A673 (cell line): Measurements from ENCODE around the gene SHISAL1. TPM values are rescaled to one million over a fixed set of nuclear protein-coding genes. Genes with fewer than 3 reads are reported as not detected.

ENCODE experiments used
- BruUV-seq: library from RNA; stranded (reverse); fragments of 400-500 nt; replicated peaks from 2 replicates; lab custom pipeline; 2021; lab: Mats Ljungman, UMichigan
- CTCF ChIA-PET: fragments of 300-600 bp; sonication (Branson Sonifier 250); formaldehyde crosslinking; loops from one replicate; lab custom pipeline; 2022; ENCODE audit warnings: antibody characterized with exemption; lab: Charles Lee
- POLR2A ChIA-PET: fragments of 300-600 bp; sonication (Branson Sonifier 250); formaldehyde crosslinking; loops from one replicate; lab custom pipeline; 2022; ENCODE audit warnings: antibody characterized with exemption; ENCODE audit not compliant: low non-redundant PET; lab: Charles Lee
- DNase-seq: peaks from one replicate; pipeline ENCODE4 v3.0.0-alpha.2; 2015; ENCODE audit warnings: low spot score
- H3K27ac ChIP-seq: fragments of 200-600 bp; sonication (generic); 2 replicates; pipeline ENCODE4 v1.5.1; 2016; ENCODE audit warnings: mixed run types, low read depth, mild to moderate bottlenecking, mixed read lengths, antibody characterized with exemption, low read length; ENCODE audit not compliant: poor library complexity, severe bottlenecking
- H3K27me3 ChIP-seq: fragments of 200-600 bp; sonication (generic); replicated peaks from 2 replicates; pipeline ENCODE4 v1.6.1; 2017; ENCODE audit warnings: mixed run types, low read depth, mild to moderate bottlenecking, mixed read lengths, antibody characterized with exemption, low read length; ENCODE audit not compliant: insufficient read depth, poor library complexity
- H3K36me3 ChIP-seq: fragments of 200-600 bp; sonication (generic); 2 replicates; pipeline ENCODE4 v1.6.1; 2016; ENCODE audit warnings: mixed run types, mild to moderate bottlenecking, mixed read lengths, antibody characterized with exemption, low read length; ENCODE audit not compliant: insufficient read depth, poor library complexity, severe bottlenecking
- H3K4me1 ChIP-seq: fragments of 200-600 bp; sonication (generic); 2 replicates; pipeline ENCODE4 v1.6.1; 2017; ENCODE audit warnings: mixed run types, mild to moderate bottlenecking, mixed read lengths, antibody characterized with exemption, low read length; ENCODE audit not compliant: insufficient read depth, poor library complexity, severe bottlenecking
- H3K4me3 ChIP-seq: fragments of 200-600 bp; sonication (generic); 2 replicates; pipeline ENCODE4 v1.5.1; 2016; ENCODE audit warnings: low read depth, mixed run types, mild to moderate bottlenecking, mixed read lengths, low read length; ENCODE audit not compliant: poor library complexity, severe bottlenecking
- H3K9me3 ChIP-seq: fragments of 200-600 bp; sonication (generic); 2 replicates; pipeline ENCODE4 v1.6.1; 2016; ENCODE audit warnings: mixed run types, low read depth, mild to moderate bottlenecking, mixed read lengths, antibody characterized with exemption, low read length; ENCODE audit not compliant: poor library complexity, severe bottlenecking
- CTCF ChIP-seq: fragments of 300-800, 200-600 bp; sonication (generic); conservative IDR thresholded peaks from 2 replicates; pipeline ENCODE4 v1.5.1; 2017; ENCODE audit warnings: low read depth, mild to moderate bottlenecking, antibody characterized with exemption, low read length, moderate library complexity, mixed read lengths
- EZH2 ChIP-seq: fragments of 200-600 bp; sonication (generic); IDR thresholded peaks from 2 replicates; pipeline ENCODE4 v1.6.1; 2017; ENCODE audit warnings: borderline replicate concordance, low read depth, mild to moderate bottlenecking, mixed read lengths, antibody characterized with exemption, low read length; ENCODE audit not compliant: poor library complexity, severe bottlenecking
- intact Hi-C: fragments of 100-400 bp; cut with micrococcal nuclease; formaldehyde crosslinking; loops from one replicate; pipeline ENCODE4 v1.10.0; 2022; ENCODE audit not compliant: unreplicated experiment
- total RNA-seq: library from RNA; stranded (reverse); gene quantifications from 2 replicates; pipeline ENCODE4 v1.2.3, GENCODE V29; 2021

The SHISAL1 gene
- total RNA-seq, 1 experiment from 2014 or later = 1.8 TPM

- no peaks in the 10 kb centered on the region for H3K36me3 ChIP-seq
- peak; percentile 29 for DNase-seq
- ChIA-PET CTCF (no interaction called here), POLR2A (no interaction called here)
- intact Hi-C loops = no loop called here
- H3K4me1 ChIP-seq = peaks cover 7% of the 10 kb centered on the region
- TF ChIP-seq EZH2 = no peak
- TF ChIP-seq CTCF = no peak
- no peaks in the 10 kb centered on the region for H3K9me3 ChIP-seq
- H3K27me3 ChIP-seq = no peaks in the 10 kb centered on the region
- no TSS peak for BruUV-seq
- no peak overlapping the region for H3K27ac ChIP-seq
- H3K4me3 ChIP-seq = no peak overlapping the region
Measured at GRCh38 chr22:44293876-44294275, 18.9 kb downstream of the SHISAL1 start.

- intact Hi-C loops = no loop called here
- BruUV-seq = no TSS peak
- DNase-seq = no peak
- Histone ChIP-seq H3K4me3 (no peak overlapping the region), H3K36me3 (no peaks in the 10 kb centered on the region), H3K27me3 (no peaks in the 10 kb centered on the region), H3K4me1 (peaks cover 7% of the 10 kb centered on the region), H3K27ac (no peak overlapping the region), H3K9me3 (no peaks in the 10 kb centered on the region)
- no peak for TF ChIP-seq CTCF
- TF ChIP-seq EZH2 = no peak
- ChIA-PET POLR2A (no interaction called here), CTCF (no interaction called here)
Measured at GRCh38 chr22:44293034-44293433, 19.7 kb downstream of the SHISAL1 start.

- Histone ChIP-seq H3K36me3 (no peaks in the 10 kb centered on the region), H3K9me3 (no peaks in the 10 kb centered on the region), H3K27me3 (no peaks in the 10 kb centered on the region), H3K4me3 (no peak overlapping the region), H3K27ac (no peak overlapping the region), H3K4me1 (peaks cover 7% of the 10 kb centered on the region)
- TF ChIP-seq EZH2 (no peak), CTCF (no peak)
- no peak for DNase-seq
- CTCF ChIA-PET = no interaction called here
- intact Hi-C loops = no loop called here
- POLR2A ChIA-PET = no interaction called here
- BruUV-seq = no TSS peak
Measured at GRCh38 chr22:44292521-44292920, 20.2 kb downstream of the SHISAL1 start.
